Body of pancreas (tissue), 4 donors: ENCODE data around the gene PHF3.

Source experiments
- POLR2A ChIP-seq, 3 donors: fragments of 450-650 bp; IDR thresholded peaks; one replicate each; pipeline ENCODE4 v1.6.1; 2016; ENCODE audit warnings: antibody characterized with exemption in 3 of 3, mild to moderate bottlenecking in 2 of 3
- TF ChIP-seq, protein P1 (sequence below), 7 experiments: fragments of 450-650 bp in 4 of 7; fragments of 200-600 bp in 3 of 7; sonication (generic) in 3 of 7; IDR thresholded peaks; one replicate each; pipeline ENCODE4 v1.5.1; 2016 to 2019; ENCODE audit warnings: antibody characterized with exemption in 7 of 7

GRCh38 chr6:63589952-63590411 lies 45.6 kb upstream of the PHF3 start:
- TF ChIP-seq, protein P1, sequence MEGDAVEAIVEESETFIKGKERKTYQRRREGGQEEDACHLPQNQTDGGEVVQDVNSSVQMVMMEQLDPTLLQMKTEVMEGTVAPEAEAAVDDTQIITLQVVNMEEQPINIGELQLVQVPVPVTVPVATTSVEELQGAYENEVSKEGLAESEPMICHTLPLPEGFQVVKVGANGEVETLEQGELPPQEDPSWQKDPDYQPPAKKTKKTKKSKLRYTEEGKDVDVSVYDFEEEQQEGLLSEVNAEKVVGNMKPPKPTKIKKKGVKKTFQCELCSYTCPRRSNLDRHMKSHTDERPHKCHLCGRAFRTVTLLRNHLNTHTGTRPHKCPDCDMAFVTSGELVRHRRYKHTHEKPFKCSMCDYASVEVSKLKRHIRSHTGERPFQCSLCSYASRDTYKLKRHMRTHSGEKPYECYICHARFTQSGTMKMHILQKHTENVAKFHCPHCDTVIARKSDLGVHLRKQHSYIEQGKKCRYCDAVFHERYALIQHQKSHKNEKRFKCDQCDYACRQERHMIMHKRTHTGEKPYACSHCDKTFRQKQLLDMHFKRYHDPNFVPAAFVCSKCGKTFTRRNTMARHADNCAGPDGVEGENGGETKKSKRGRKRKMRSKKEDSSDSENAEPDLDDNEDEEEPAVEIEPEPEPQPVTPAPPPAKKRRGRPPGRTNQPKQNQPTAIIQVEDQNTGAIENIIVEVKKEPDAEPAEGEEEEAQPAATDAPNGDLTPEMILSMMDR (IDR thresholded peaks at IDR 0.05), result no peak
- TF ChIP-seq POLR2A (IDR thresholded peaks at IDR 0.05), result no peak
